CD4-positive, alpha-beta memory T cell (primary cell): ENCODE data around the gene FGD2. TPM values are rescaled to one million over a fixed set of nuclear protein-coding genes. Genes with fewer than 3 reads are reported as not detected.
A peak's percentile ranks its signal among the peaks of the same experiment; 100 is the strongest.

Experiments
- CTCF ChIA-PET: fragments of 350-600 bp; sonication (Branson Sonifier 250); formaldehyde crosslinking; loops from one replicate; lab custom pipeline; 2021; ENCODE audit warnings: inconsistent platforms; ENCODE audit not compliant: partially characterized antibody; lab: Charles Lee
- POLR2A ChIA-PET: fragments of 350-600 bp; sonication (Branson Sonifier 250); formaldehyde crosslinking; loops from one replicate; lab custom pipeline; 2021; ENCODE audit not compliant: partially characterized antibody; lab: Charles Lee
- DNase-seq, 5 donors: peaks; one replicate each; pipeline versions ENCODE4 v3.0.0 to v3.0.0-alpha.2; 2020 to 2022; ENCODE audit warnings: mixed read lengths in 1 of 5
- H3K27ac ChIP-seq: one replicate; pipeline ENCODE4 v1.7.0; 2013; ENCODE audit warnings: low read depth, low read length
- H3K27me3 ChIP-seq: 2 replicates; pipeline ENCODE4 v1.7.0; 2013; ENCODE audit warnings: mild to moderate bottlenecking, low read length, moderate library complexity; ENCODE audit not compliant: insufficient read depth
- H3K36me3 ChIP-seq: 2 replicates; pipeline ENCODE4 v1.7.0; 2013; ENCODE audit warnings: mild to moderate bottlenecking, low read length, moderate library complexity; ENCODE audit not compliant: insufficient read depth
- H3K4me1 ChIP-seq: 2 replicates; pipeline ENCODE4 v1.7.0; 2013; ENCODE audit warnings: mild to moderate bottlenecking, low read length, moderate library complexity; ENCODE audit not compliant: insufficient read depth
- H3K4me3 ChIP-seq, 2 donors: one replicate each; pipeline ENCODE4 v1.7.0; 2013; ENCODE audit warnings: low read length in 2 of 2, mild to moderate bottlenecking in 1 of 2
- H3K9me3 ChIP-seq, 2 donors: one replicate each; pipeline ENCODE4 v1.7.0; 2013; ENCODE audit warnings: low read length in 2 of 2, control low read depth in 1 of 2; ENCODE audit not compliant: control insufficient read depth in 1 of 2
- H3K27ac Mint-ChIP-seq, 7 donors: one replicate each; pipeline ENCODE4 v1.8.0; 2020 to 2021; ENCODE audit warnings: mixed read lengths in 7 of 7, mild to moderate bottlenecking in 6 of 7, inconsistent platforms in 3 of 7, moderate library complexity in 3 of 7
- H3K27me3 Mint-ChIP-seq, 2 donors: one replicate each; pipeline ENCODE4 v1.8.0; 2020 to 2021; ENCODE audit warnings: mixed read lengths in 2 of 2
- H3K36me3 Mint-ChIP-seq, 2 donors: one replicate each; pipeline ENCODE4 v1.8.0; 2020 to 2021; ENCODE audit warnings: mixed read lengths in 2 of 2, inconsistent platforms in 1 of 2, mild to moderate bottlenecking in 1 of 2
- H3K4me1 Mint-ChIP-seq, 4 donors: one replicate each; pipeline ENCODE4 v1.8.0; 2020 to 2021; ENCODE audit warnings: mixed read lengths in 4 of 4, mild to moderate bottlenecking in 1 of 4
- H3K4me3 Mint-ChIP-seq, 8 donors: one replicate each; pipeline ENCODE4 v1.8.0; 2020 to 2021; ENCODE audit warnings: mixed read lengths in 8 of 8, mild to moderate bottlenecking in 7 of 8, moderate library complexity in 6 of 8, inconsistent platforms in 3 of 8
- H3K9me3 Mint-ChIP-seq, 8 donors: one replicate each; pipeline ENCODE4 v1.8.0; 2020 to 2021; ENCODE audit warnings: mixed read lengths in 8 of 8, mild to moderate bottlenecking in 5 of 8, inconsistent platforms in 3 of 8, moderate library complexity in 1 of 8
- intact Hi-C: fragments of 100-400 bp; cut with micrococcal nuclease; formaldehyde crosslinking; loops from one replicate; pipeline ENCODE4 v1.15.1; 2023
- polyA plus RNA-seq, 2 donors: library from polyadenylated mRNA; unstranded; fragments of 300-500 nt; fragmentation: Illumina TruSeq; gene quantifications; one replicate each; pipeline ENCODE4 v1.2.3, GENCODE V29; 2021
- total RNA-seq, 2 experiments: library from RNA; stranded (reverse); gene quantifications; one replicate each; pipeline ENCODE4 v1.2.3, GENCODE V29; 2021

Gene FGD2
- total and polyA plus RNA-seq, 4 experiments from 2014 or later, result 0.11 to 1.5 (median 1.4) TPM; not detected in 1

- H3K27me3 Mint-ChIP-seq, result no peaks in the 10 kb centered on the region
Observed at GRCh38 chr6:36967757-36968156, 37.7 kb upstream of the FGD2 start.

GRCh38 chr6:36968266-36968977, 37.0 kb upstream of the FGD2 start:
- Mint-ChIP-seq H3K4me3 (no peak overlapping the region), H3K27me3 (no peaks in the 10 kb centered on the region), H3K4me1 (peaks cover 14 to 30% (median 21%) of the 10 kb centered on the region in 4 donors), H3K27ac (peak overlapping the region in 6 of 7 donors; percentile 16 to 78 (median 34)), H3K36me3 (peaks cover 42 to 67% of the 10 kb centered on the region in 2 donors), H3K9me3 (no peaks in the 10 kb centered on the region)
- no peaks in the 10 kb centered on the region for H3K9me3 ChIP-seq
- no peak overlapping the region for H3K27ac ChIP-seq
- intact Hi-C loops, result no loop called here
- peaks cover 19% of the 10 kb centered on the region for H3K4me1 ChIP-seq
- H3K36me3 ChIP-seq, result peaks cover 65% of the 10 kb centered on the region
- no peak for DNase-seq
- CTCF ChIA-PET, result interaction anchor here (1.7 kb wide), 1 partner anchor 11 kb away, joined by 4 read pairs; no protein-coding TSS in a partner anchor
- no peak overlapping the region for H3K4me3 ChIP-seq
- POLR2A ChIA-PET, result interaction anchor here (1.3 kb wide), 1 partner anchor 83 kb away, joined by 3 read pairs; no protein-coding TSS in a partner anchor
- H3K27me3 ChIP-seq, result no peaks in the 10 kb centered on the region

More at GRCh38 chr6:36967757-36968156, 37.7 kb upstream of the FGD2 start:
- Histone ChIP-seq H3K27ac (no peak overlapping the region), H3K9me3 (no peaks in the 10 kb centered on the region), H3K36me3 (peaks cover 60% of the 10 kb centered on the region), H3K4me1 (peaks cover 26% of the 10 kb centered on the region), H3K27me3 (no peaks in the 10 kb centered on the region), H3K4me3 (no peak overlapping the region)
- POLR2A ChIA-PET, result interaction anchor here (0.9 to 1.3 kb wide), 2 partner anchors 44 to 83 kb away, joined by 3 to 4 read pairs; no protein-coding TSS in a partner anchor
- CTCF ChIA-PET, result interaction anchor here (1.7 kb wide), 1 partner anchor 12 kb away, joined by 4 read pairs; no protein-coding TSS in a partner anchor
- intact Hi-C loops, result no loop called here
- H3K27ac Mint-ChIP-seq, result peak overlapping the region in 6 of 7 donors; percentile 14 to 43 (median 27)
- H3K9me3 Mint-ChIP-seq, result no peaks in the 10 kb centered on the region
- peaks cover 21 to 36% (median 27%) of the 10 kb centered on the region in 4 donors for H3K4me1 Mint-ChIP-seq
- peaks cover 44 to 63% of the 10 kb centered on the region in 2 donors for H3K36me3 Mint-ChIP-seq
- no peak for DNase-seq
- no peak overlapping the region for H3K4me3 Mint-ChIP-seq

GRCh38 chr6:36969240-36969691, 36.2 kb upstream of the FGD2 start:
- Histone ChIP-seq H3K4me3 (no peak overlapping the region), H3K36me3 (peaks cover 73% of the 10 kb centered on the region), H3K9me3 (no peaks in the 10 kb centered on the region), H3K4me1 (peaks cover 11% of the 10 kb centered on the region), H3K27me3 (no peaks in the 10 kb centered on the region), H3K27ac (no peak overlapping the region)
- no peak for DNase-seq
- POLR2A ChIA-PET, result interaction anchor here (1.7 to 2.3 kb wide), 2 partner anchors 10 to 17 kb away, joined by 3 to 9 read pairs; partner anchors contain the start of gene MTCH1
- Mint-ChIP-seq H3K9me3 (no peaks in the 10 kb centered on the region), H3K4me1 (peaks cover 10 to 21% (median 14%) of the 10 kb centered on the region in 4 donors), H3K4me3 (no peak overlapping the region), H3K36me3 (peaks cover 50 to 76% of the 10 kb centered on the region in 2 donors), H3K27ac (peak overlapping the region in 1 of 7 donors; percentile 22), H3K27me3 (no peaks in the 10 kb centered on the region)
- CTCF ChIA-PET, result interaction anchor here (1.7 kb wide), 1 partner anchor 49 kb away, joined by 3 read pairs; no protein-coding TSS in a partner anchor
- intact Hi-C loops, result no loop called here

- H3K27ac ChIP-seq, result no peak overlapping the region
- CTCF ChIA-PET, result interaction anchor here (1.7 kb wide), 1 partner anchor 48 kb away, joined by 3 read pairs; no protein-coding TSS in a partner anchor
- Mint-ChIP-seq H3K36me3 (peaks cover 59 to 85% of the 10 kb centered on the region in 2 donors), H3K27ac (peak overlapping the region in 3 of 7 donors; percentile 22 to 74 (median 43)), H3K4me3 (no peak overlapping the region), H3K27me3 (no peaks in the 10 kb centered on the region), H3K4me1 (peaks cover 2 to 12% (median 6%) of the 10 kb centered on the region in 4 donors), H3K9me3 (no peaks in the 10 kb centered on the region)
- H3K9me3 ChIP-seq, result no peaks in the 10 kb centered on the region
- no peaks in the 10 kb centered on the region for H3K27me3 ChIP-seq
- no peak overlapping the region for H3K4me3 ChIP-seq
- H3K4me1 ChIP-seq, result peaks cover 1% of the 10 kb centered on the region
- no peak for DNase-seq
- POLR2A ChIA-PET, result interaction anchor here (1.7 to 2.3 kb wide), 2 partner anchors 9 to 16 kb away, joined by 3 to 9 read pairs; partner anchors contain the start of gene MTCH1
- H3K36me3 ChIP-seq, result peaks cover 83% of the 10 kb centered on the region
- intact Hi-C loops, result no loop called here
Observed at GRCh38 chr6:36969988-36970891, 35.2 kb upstream of the FGD2 start.

GRCh38 chr6:36970892-36971842, 34.3 kb upstream of the FGD2 start:
- Histone ChIP-seq H3K36me3 (peaks cover 92% of the 10 kb centered on the region), H3K4me1 (no peaks in the 10 kb centered on the region), H3K4me3 (no peak overlapping the region), H3K27ac (no peak overlapping the region), H3K9me3 (no peaks in the 10 kb centered on the region), H3K27me3 (no peaks in the 10 kb centered on the region)
- Mint-ChIP-seq H3K4me1 (peaks cover 0 to 3% (median 1%) of the 10 kb centered on the region in 4 donors), H3K36me3 (peaks cover 64 to 92% of the 10 kb centered on the region in 2 donors), H3K27me3 (no peaks in the 10 kb centered on the region), H3K27ac (peak overlapping the region in 5 of 7 donors; percentile 36 to 64 (median 61)), H3K9me3 (no peaks in the 10 kb centered on the region), H3K4me3 (no peak overlapping the region)
- ChIA-PET POLR2A (interaction anchor here (1.7 to 2.3 kb wide), 2 partner anchors 8 to 15 kb away, joined by 3 to 9 read pairs; partner anchors contain the start of gene MTCH1), CTCF (interaction anchor here (1.7 kb wide), 1 partner anchor 47 kb away, joined by 3 read pairs; no protein-coding TSS in a partner anchor)
- no peak for DNase-seq
- intact Hi-C loops, result no loop called here
